Frontal cortex (tissue), 4 donors: ENCODE measurements around the gene PLA1A. TPM values are rescaled to one million over a fixed set of nuclear protein-coding genes. Genes with fewer than 3 reads are reported as not detected.
A peak's percentile ranks its signal among the peaks of the same experiment; 100 is the strongest.
"Not testable (repeated sequence)": the region's sequence is repeated elsewhere in the genome, so short reads cannot be mapped to it uniquely, and the experiment has no call there.

Experiments used
- DNase-seq, 2 donors: peaks; one replicate each; pipeline ENCODE4 v3.0.0; 2012; ENCODE audit warnings: low spot score in 2 of 2
- FAIRE-seq: peaks from 2 replicates; lab custom pipeline; 2012; peaks lifted over from hg19 to GRCh38; lab: Jason Lieb, UNC
- total RNA-seq: library from RNA; depleted of rRNA; stranded (reverse); fragments of >200 nt; gene quantifications from one replicate; pipeline ENCODE4 v1.2.3, GENCODE V29; 2014
- donor health status: control.
- donor health status: control.
- donor health status: control.

The PLA1A gene
- total RNA-seq, 1 donor from 2014 or later, result 0.41 TPM

DNA sequence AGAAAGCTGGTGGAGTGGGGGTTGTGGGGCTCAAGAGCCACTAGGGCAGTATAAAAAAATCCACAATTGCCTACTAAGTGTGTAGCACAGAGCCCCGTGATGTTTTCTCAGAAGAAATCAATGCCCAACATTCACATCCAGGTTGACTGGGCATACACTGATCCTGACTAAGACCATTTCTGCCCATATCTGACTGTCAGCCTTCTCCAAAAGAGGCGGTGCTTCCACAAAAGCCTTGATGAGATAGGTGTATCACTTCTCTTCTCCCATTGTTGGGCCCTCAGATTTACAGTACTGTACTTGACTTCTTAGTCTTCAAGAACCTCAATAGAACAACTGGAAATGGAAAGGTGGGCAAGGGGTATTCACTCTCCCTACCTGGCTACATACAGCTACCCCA, 61.3 kb downstream of the PLA1A start:
- no peak for DNase-seq
- FAIRE-seq, result no peak

DNA sequence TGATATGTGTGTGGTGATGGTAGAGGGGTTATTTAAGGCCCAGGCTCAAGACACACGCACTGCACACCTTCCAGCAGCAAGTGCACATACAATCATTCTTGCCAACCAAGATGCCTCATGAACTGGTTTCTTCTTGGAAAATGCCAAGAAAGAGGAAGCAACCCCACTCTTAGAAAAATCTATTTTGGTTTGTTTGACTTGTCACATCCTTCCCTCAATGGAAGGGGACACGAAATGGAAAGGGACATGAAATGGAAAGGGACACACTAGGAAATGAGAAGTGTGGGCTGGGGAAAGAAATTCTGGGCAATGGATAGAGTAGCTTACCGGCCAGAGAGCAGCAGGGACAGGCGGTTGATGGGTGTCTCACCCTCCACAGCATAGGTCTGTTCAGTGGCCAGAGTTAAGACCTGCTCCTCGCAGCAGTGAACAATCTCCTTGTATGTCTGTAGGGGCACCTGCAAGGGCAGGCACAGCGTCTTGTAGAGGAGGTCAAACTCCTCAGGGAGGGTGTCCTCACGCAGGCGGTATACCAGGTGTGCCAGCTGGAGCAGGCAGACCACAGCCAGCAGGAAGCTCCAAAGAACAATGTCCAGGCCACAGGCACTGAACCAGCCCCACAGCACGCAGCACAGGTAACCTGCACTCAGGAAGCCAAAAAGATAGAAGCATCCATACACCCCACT, 62.1 kb downstream of the PLA1A start:
- FAIRE-seq (no peak), DNase-seq (no peak)

DNA sequence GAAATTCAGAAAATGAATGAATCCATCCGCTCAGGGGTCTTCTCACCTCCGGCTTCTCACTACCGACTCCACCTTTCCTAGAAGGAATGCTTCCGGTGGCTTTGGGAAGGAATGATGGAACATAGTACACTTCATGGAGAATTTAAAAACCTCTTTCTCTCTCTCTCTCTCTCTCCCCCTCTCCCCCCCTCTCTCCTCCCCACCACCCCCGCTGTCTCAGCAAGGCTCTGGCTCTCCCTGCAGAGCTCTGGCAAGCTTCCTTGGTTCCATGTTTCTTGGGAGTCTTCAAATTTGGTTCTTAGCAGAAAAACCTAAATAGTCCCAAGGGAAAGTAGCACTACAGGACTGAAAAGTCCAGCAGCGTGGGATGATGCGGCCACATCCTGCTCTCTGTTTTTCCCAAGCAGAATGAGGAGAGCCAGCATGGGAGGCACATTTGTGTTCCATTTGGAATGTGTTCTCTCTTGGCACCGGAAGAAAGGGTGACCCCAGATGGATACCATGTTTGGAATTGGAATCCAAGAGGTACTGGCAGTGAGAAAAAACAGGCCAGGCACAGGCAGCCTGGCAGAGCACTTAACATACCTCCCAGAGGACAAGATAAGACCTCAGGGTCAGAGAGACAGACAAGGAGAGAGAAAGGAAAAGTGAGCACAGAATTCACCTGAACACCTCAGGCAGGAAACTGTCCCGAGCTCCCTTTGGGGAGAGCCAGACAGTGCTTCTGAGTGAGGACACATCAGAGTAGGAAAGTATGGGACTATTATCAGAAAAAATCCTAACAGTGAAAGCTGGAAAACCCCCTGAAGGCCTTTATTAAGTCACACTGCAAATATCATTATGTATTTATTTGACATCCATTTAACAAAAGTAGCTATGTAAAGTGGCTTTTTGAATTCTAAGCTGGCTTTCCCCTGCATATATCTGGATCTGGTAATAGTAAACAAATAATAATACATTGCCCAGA, 63.1 kb downstream of the PLA1A start, which contains the start of gene POPDC2:
Gene POPDC2 (minus strand): TSS at position 116 of the 967 bp plus-strand sequence. CDS start 166 bp downstream, outside the sequence.
- no peak for DNase-seq
- no peak for FAIRE-seq

DNA sequence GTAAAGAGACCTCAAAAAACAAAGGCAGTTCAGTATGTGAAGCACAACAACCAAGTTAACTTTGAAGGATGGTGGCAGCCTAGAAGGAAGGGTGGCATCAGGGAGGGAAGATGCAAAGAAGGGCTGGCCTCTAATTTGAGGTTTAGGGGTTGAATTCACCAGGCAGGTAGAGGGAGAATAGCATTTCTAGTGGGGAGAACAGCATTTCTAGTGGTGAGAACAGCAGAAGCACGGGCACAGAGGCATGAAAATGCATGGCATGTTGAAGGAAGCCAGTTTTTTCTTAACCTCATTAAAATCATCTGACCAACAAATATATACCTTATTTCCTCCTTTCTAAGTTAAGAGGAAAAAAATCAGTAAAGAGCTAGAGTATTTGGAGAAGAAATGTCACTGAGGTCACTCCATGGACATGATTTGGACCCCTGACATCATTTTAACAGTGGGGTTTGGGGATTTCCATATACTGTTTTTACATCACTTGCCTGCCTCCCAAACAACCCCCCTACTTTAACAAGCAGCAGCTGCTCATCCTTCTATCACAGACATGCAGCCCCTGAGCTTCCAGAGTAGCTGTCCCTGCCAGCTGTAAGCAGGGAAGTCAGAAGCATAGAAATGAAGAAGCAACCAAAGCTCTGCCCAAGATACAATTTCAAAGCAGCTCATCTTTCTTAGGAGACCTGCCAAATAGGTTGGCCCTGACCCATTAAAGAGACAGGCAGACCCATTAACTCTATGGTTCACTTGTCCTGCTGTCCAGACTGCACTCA, 65.1 kb downstream of the PLA1A start:
- DNase-seq (no peak), FAIRE-seq (no peak)

DNA sequence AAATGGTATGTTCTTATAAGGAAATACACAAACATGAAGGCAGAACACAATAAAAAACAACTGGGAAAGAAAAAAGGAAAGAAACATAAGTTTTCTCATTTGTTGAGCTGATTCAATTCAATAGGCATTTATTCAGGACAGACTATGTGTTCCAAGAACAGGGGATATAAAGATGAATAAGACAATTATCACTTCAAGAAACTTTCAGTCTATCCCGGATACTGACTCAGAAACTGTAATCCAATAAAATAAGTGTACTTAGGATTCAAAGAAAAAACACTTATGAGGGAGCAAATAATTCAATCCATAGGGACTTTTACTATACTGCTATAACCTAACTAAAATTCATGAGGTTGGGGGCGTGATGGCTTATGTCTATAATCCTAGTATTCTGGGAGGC, 66.2 kb downstream of the PLA1A start:
- no peak for DNase-seq
- no peak for FAIRE-seq

DNA sequence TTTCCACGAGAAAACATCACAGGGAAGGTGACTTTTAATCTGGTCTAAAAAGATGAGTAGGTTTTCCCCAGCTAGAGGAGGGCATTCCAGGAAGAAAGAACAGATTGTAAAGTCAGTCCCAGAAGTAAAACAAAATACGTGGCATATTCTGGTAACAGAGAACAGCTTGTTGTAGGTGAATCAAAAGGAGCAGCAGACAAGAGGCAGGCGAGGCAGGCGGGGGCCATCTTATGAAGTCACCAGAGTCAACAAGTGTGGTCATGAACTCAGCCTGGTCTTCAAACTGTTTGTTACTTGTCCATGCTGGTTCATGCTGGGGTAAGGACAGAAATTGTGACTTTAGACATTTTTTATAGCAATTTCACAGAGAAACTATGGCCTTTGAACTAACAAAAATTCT, 66.7 kb downstream of the PLA1A start:
- FAIRE-seq (no peak), DNase-seq (no peak)

DNA sequence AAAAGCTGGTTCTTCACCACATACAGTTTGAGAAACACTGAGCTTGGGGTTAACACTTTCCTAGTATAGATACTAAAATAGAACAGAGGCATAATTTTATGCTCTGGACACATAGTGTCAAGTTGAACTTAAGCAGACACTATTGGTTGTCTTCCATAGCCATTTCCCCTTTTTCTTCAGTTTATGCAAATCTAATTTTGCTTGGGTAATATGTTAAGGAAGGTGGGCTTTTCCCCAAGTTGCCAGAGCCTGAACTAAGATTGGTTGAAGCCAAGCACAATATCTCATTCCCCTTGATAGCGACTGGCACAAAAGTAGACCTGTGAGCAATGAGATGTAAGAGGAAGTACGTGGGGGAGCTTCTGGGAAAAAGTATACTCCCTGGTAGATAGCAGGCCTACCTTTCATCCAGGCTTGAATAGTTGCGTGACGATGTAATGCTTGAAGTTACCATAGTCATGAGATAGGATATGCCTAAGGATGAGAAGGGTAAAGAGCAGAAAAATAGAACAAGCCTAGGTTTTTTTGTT, 67.2 kb downstream of the PLA1A start:
- FAIRE-seq, result no peak
- no peak for DNase-seq

DNA sequence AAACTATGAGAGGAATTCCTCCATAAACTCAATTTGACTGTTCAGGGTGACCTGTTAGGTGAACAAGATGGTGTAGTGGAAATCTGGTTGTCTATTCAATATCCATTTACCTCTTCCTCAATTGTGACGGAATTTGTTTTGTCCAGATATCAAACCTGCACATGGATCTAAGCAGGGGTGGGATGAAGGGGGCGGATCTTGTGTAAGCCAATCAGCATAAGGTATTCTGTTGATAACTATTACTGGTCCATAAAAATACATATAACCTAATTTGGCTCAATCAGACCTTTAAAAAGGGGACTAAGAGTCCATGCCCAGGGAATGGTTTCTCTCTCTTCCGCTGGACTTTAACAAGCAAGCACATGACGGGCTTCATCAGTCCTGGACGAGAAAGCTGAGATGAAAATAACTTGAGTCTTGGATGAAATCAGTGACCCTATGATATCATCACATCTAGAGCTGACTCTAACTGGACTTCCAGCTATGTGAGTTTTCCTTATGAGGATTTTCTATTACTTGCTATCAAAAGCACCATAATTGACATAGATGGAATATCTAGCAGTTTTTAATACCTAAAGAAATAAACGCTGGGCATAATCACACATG, 68.4 kb downstream of the PLA1A start:
- no peak for FAIRE-seq
- DNase-seq, result no peak

DNA sequence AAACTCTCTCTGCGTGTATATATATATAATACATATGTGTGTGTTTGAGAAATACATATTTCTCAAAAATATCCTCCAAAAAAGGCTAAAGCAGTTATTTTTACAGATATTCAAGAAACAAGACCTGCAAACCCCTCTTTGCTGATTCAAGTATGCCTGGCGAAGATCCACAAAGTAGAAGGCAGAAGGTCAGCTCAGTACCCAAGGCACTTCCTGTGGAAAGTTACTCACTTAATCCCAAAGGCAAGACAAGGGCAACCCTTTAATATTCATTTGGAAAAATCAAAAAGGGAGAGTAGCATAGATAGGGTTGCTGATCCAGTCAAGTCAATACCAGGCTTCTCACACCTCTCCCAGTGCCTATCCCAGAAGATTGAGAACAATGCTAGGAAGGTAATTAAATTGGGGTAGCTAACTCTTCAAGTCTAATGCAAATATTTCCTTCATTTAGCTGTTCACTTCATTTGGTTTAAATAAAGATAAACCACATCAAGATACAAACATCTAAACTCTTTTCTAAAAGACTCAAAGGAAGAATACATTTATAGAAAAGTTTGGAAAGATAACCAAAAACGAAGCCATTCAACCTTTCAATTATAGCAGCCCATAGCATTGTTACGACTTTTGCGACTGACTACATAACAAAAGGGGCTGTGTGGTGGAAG, 72.4 kb downstream of the PLA1A start:
- FAIRE-seq, result no peak
- no peak for DNase-seq

DNA sequence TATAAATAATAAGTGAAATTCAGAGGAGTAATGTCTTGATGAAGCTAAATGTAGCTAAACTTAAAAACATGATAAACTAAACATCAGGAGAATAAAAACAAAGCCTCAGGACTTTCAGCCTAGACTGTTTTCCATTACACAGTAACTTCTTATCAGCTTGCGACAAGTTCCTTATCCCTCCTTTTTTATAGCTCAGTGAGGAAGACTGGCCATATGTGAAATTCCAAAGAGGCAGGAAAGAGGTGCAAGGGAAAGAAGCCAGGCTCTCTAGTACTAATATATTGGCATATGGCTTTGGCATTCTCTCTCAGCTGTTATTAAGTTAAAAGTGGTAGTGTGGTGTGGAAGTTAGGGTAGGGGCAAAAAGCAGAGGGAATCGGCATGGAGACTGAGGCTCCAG, 75.1 kb downstream of the PLA1A start:
- FAIRE-seq, result no peak

DNA sequence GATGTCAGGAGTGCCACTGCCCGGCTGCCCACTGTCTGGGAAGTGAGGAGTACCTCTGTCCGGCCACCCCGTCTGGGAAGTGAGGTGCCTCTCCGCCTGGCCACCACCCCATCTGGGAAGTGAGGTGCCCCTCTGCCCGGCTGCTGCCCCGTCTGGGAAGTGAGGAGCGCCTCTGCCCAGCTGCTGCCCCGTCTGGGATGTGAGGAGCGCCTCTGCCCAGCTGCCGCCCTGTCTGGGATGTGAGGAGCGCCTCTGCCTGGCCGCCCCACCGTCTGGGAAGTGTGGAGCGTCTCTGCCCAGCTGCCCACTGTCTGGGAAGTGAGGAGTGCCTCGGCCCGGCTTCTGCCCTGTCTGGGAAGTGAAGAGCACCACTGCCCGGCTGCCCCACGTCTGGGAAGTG, 76.2 kb downstream of the PLA1A start:
- DNase-seq (no peak), FAIRE-seq (no peak)

More for the DNA sequence above, 75.1 kb downstream of the PLA1A start:
- DNase-seq, result no peak

DNA sequence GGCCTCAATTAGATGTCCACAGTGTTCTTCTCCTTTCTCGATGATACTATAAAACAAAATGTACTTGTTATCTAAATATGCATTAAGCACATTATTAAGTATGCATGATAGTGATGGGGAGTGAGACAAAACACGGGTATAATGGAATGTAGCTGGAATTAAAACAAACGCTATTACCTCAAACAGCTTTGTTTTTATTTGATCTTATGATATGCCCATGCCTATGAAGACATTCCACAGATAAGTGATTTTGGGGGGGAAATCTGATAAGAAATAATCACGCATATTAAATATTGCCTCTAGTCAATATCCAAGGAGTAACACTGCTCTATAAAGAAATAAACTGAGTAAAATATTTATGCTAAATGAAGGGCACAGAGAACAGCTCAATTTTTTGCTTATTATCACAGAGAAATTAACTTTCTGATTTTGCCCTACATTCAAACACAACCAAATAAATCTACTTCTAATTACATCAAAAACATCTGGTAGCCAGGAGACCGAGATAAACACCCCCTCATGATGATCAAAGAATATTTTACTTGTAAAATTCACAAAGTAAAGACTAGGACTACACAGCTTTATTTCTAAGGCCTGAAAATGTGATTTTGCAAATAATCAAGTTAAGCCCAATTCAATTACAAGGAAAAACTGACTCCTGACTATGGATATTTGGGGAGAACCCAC, 77.6 kb downstream of the PLA1A start:
- FAIRE-seq (no peak), DNase-seq (no peak)

DNA sequence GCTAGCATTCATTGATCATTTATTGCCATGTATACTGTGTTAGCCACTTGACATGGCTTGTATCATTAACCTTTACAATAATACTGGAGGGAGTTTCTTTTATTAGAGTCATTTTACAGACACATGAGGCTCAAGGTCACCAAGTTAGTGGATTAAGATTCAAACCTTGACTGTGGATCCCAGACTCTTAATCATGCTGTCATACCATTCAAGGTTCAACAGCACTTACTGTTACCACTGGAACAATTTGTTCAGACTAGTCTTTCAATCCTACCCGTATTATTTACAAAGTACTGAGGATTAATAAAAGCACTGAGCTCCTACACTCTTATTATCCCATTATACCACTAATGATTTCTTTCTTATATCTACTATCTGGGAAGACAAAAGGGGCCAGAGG, 78.3 kb downstream of the PLA1A start:
- FAIRE-seq, result no peak
- no peak for DNase-seq

DNA sequence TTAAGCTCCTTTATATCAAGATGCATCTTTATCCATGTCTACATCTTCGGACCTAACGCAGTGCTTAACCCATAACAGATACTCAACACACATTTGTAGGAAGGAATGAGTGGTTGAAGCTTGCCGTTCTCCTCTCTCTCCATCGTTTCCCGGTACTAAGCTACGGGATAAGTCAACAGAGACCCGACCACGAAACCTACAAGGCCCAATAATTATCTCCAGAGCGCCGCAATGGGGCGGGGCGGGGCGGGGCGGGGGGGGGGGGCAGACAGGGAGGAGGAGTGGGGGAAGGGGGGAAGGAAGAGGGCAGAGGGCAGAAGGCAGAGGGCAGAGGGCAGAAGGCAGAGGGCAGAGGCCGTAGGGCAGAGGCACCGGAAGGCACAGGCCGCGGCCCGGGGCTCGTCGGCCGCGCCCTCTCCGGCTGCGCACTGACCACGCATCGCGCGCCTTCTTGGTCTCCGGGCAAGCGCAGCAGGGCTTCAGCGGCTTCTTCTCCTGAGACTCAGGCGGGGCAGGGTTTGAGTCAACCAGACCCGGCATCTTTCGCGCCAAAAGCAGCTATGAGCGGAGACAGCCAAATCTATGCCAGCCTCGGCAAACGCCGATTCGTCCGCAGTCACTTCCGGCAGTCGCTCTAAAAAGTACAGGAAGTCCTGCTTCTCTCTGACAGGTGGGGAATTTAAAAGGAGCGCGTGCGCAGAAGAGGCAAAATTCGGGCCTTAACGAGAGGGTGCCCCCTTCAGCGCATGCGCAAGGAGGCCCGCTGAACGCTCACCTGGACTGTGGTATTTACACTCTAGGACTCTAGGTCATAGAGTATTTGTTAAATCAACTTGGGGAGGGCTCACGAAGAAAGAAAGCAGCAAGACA, 79.3 kb downstream of the PLA1A start, which contains the start of gene COX17:
Gene COX17 (minus strand): TSS at position 636 of the 870 bp plus-strand sequence. CDS start 96 bp downstream, at position 540.
- FAIRE-seq (no peak), DNase-seq (peak; percentile 62 to 76)

DNA sequence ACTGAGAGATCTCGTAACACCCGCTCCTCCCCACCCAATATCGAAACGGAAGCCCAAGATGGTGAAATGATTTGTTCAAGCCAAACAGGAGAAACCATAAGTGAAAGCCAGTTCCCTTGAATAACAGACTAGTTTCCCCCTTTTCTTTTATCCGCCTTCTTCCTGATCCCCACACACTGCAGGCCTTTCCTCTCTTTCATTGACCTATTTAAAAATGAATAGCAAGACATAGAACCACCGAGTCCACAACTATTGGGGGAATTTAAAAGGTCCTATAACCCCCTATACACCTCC, 79.9 kb downstream of the PLA1A start:
- no peak for DNase-seq
- no peak for FAIRE-seq

DNA sequence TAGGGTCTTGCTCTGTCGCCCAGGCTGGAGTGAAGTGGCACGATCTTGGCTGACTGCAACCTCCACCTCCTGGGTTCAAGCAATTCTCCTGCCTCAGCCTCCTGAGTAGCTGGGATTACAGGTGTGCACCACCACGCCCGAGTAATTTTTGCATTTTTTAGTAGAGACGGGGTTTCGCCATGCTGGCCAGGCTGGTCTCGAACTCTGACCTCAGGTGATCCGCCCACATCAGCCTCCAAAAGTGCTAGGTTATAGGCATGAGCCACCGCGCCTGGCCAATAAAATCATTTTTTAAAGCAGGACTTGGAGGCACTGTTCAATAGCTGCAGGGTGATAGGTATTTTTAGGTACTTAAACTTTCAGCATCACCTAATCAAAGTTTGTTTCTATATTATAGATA, 80.5 kb downstream of the PLA1A start:
- not testable (repeated sequence) for DNase-seq, FAIRE-seq
